ENCODE data around the gene CBR4. TPM values are rescaled to one million over a fixed set of nuclear protein-coding genes. Genes with fewer than 3 reads are reported as not detected.

Gene CBR4
- total and polyA plus RNA-seq, 2 donors (not counting 3 experiments of a cell fraction or from before 2014, with no cell fraction given): 4.8 to 26.3 TPM

DNA sequence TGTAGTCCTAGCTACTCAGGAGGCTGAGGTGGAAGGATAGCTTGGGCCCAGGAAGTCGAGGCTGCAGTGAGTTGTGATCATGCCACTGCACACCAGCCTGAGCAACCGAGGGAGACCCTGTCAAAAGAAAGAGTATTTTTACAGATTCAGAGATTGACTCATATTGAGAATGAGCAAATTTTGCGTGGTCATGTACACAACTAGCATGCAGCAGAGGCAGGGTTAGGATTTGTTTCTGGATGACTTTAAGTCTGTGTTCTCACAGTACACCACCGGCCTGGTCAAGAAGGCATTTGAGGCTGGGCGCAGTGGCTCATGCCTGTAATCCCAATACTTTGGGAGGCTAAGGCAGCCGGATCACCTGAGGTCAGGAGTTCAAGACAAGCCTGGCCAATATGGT lies 44.8 kb upstream of the CBR4 start:
- Histone ChIP-seq H3K9me3 (replicated peaks; ENCODE audit: control insufficient read depth, insufficient read depth, low read length) (no peaks in the 10 kb centered on the region), H2AFZ (ENCODE audit: low read depth, low read length) (no peak overlapping the region), H3K4me1 (ENCODE audit: control insufficient read depth, extremely low read depth, insufficient read depth, low read length) (peaks cover 22% of the 10 kb centered on the region), H3K4me3 (replicated peaks in 1 of 3; ENCODE audit: insufficient read depth in 1 of 3, low read depth in 1 of 3, low read length in 3 of 3) (no peak overlapping the region), H3K27ac (ENCODE audit: insufficient read depth, low read depth, low read length) (no peak overlapping the region), H4K20me1 (replicated peaks; ENCODE audit: control insufficient read depth, extremely low read depth, insufficient read depth, low read length) (no peaks in the 10 kb centered on the region), H3K27me3 (ENCODE audit: control insufficient read depth in 2 of 2, insufficient read depth in 2 of 2, low read length in 2 of 2) (no peaks in the 10 kb centered on the region), H3K4me2 (ENCODE audit: insufficient read depth, low read length) (no peak overlapping the region), H3K36me3 (ENCODE audit: control insufficient read depth in 2 of 2, extremely low read depth in 1 of 2, insufficient read depth in 2 of 2, low read length in 2 of 2) (no peaks in the 10 kb centered on the region), H3K9me1 (replicated peaks; ENCODE audit: control insufficient read depth, extremely low read depth, insufficient read depth, low read length) (no peaks in the 10 kb centered on the region), H3K79me2 (ENCODE audit: control insufficient read depth, insufficient read depth, low read length) (no peaks in the 10 kb centered on the region), H3K9ac (replicated peaks; ENCODE audit: extremely low read depth, insufficient read depth, low read length) (no peak overlapping the region)
- ChIA-PET POLR2A (no interaction called here), CTCF (no interaction called here)
- no peak for TF ChIP-seq POLR2AphosphoS5 (IDR thresholded peaks at IDR 0.05; ENCODE audit: insufficient read depth, low read depth, low read length)
- TF ChIP-seq MYC (IDR thresholded peaks at IDR 0.05; ENCODE audit: low read depth, low read length): no peak
- no peak for TF ChIP-seq FOS (IDR thresholded peaks at IDR 0.05; ENCODE audit: borderline replicate concordance, insufficient read depth, low read length)
- TF ChIP-seq, protein P1, sequence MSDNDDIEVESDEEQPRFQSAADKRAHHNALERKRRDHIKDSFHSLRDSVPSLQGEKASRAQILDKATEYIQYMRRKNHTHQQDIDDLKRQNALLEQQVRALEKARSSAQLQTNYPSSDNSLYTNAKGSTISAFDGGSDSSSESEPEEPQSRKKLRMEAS (IDR thresholded peaks at IDR 0.05; ENCODE audit: insufficient read depth, insufficient read length): no peak
- TF ChIP-seq POLR2A (IDR thresholded peaks at IDR 0.05; ENCODE audit: low read depth, low read length): no peak
- TF ChIP-seq EZH2 (IDR thresholded peaks at IDR 0.05; ENCODE audit: borderline replicate concordance, low read depth, low read length, severe bottlenecking): no peak
- TF ChIP-seq GATA2 (IDR thresholded peaks at IDR 0.05; ENCODE audit: insufficient read depth, insufficient read length, low read depth, low read length): no peak
- TF ChIP-seq JUN (IDR thresholded peaks at IDR 0.05; ENCODE audit: borderline replicate concordance, insufficient read depth, insufficient read length, low read depth): no peak
- TF ChIP-seq, protein P2, sequence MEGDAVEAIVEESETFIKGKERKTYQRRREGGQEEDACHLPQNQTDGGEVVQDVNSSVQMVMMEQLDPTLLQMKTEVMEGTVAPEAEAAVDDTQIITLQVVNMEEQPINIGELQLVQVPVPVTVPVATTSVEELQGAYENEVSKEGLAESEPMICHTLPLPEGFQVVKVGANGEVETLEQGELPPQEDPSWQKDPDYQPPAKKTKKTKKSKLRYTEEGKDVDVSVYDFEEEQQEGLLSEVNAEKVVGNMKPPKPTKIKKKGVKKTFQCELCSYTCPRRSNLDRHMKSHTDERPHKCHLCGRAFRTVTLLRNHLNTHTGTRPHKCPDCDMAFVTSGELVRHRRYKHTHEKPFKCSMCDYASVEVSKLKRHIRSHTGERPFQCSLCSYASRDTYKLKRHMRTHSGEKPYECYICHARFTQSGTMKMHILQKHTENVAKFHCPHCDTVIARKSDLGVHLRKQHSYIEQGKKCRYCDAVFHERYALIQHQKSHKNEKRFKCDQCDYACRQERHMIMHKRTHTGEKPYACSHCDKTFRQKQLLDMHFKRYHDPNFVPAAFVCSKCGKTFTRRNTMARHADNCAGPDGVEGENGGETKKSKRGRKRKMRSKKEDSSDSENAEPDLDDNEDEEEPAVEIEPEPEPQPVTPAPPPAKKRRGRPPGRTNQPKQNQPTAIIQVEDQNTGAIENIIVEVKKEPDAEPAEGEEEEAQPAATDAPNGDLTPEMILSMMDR (IDR thresholded peaks at IDR 0.05; ENCODE audit: extremely low read depth in 1 of 2, insufficient read depth in 1 of 2, low read depth in 1 of 2, low read length in 2 of 2): no peak
- dilution Hi-C loops (cut with MboI; ENCODE audit: extremely low pct_ligation_motif_present, low sequenced_read_pairs) (no loop called here), intact Hi-C loops (cut with micrococcal nuclease) (no loop called here)
- DNase-seq (ENCODE audit: low read depth, low spot score): no peak
- no TSS peak for BruUV-seq (replicated peaks)
- no peak for FAIRE-seq
